GM23248 (cell line): ENCODE results near the gene PHLPP1.

Experiments used
- EZH2 ChIP-seq: fragments of 200-600 bp; sonication (generic); IDR thresholded peaks from 2 replicates; pipeline ENCODE4 v1.6.1; 2018; ENCODE audit warnings: antibody characterized with exemption, mild to moderate bottlenecking; ENCODE audit not compliant: insufficient read depth, poor library complexity, severe bottlenecking
- EZH2phosphoT487 ChIP-seq: fragments of 200-600 bp; sonication (generic); IDR thresholded peaks from 2 replicates; pipeline ENCODE4 v1.6.1; 2018; ENCODE audit warnings: antibody characterized with exemption, moderate library complexity, mild to moderate bottlenecking, low read depth; ENCODE audit not compliant: insufficient read depth

- no peak for TF ChIP-seq EZH2
- no peak for TF ChIP-seq EZH2phosphoT487
Observed at GRCh38 chr18:63028380-63028779, 313.0 kb downstream of the PHLPP1 start.
